ENCODE data around the gene GPX4.

- no peak for TF ChIP-seq CTCF (IDR thresholded peaks at IDR 0.05; ENCODE audit: borderline replicate concordance, extremely low read depth, low read length, poor library complexity, severe bottlenecking)
- TF ChIP-seq EZH2 (IDR thresholded peaks at IDR 0.05; ENCODE audit: borderline replicate concordance, low read depth, low read length, severe bottlenecking) = no peak
Observed at GRCh38 chr19:1136201-1136600, 32.4 kb downstream of the GPX4 start.
